H9 (cell line): ENCODE results near the gene DHRS13. TPM values are rescaled to one million over a fixed set of nuclear protein-coding genes. Genes with fewer than 3 reads are reported as not detected.

Experiments
- DNase-seq: peaks from one replicate; pipeline ENCODE4 v3.0.0-alpha.2; 2017
- H2AFZ ChIP-seq: one replicate; pipeline ENCODE4 v1.6.1; 2013; ENCODE audit warnings: mild to moderate bottlenecking, low read length, control low read depth, moderate library complexity
- H2AK5ac ChIP-seq: 2 replicates; pipeline ENCODE4 v1.6.1; 2013; ENCODE audit warnings: low read length, control low read depth, mixed read lengths; ENCODE audit not compliant: insufficient read length
- H2BK120ac ChIP-seq: one replicate; pipeline ENCODE4 v1.6.1; 2013; ENCODE audit warnings: low read depth, mild to moderate bottlenecking, low read length, control low read depth, inconsistent platforms; ENCODE audit not compliant: poor library complexity, severe bottlenecking
- H2BK12ac ChIP-seq: 2 replicates; pipeline ENCODE4 v1.6.1; 2013; ENCODE audit warnings: low read length, control low read depth, mixed read lengths, low read depth; ENCODE audit not compliant: insufficient read length
- H2BK15ac ChIP-seq: 2 replicates; pipeline ENCODE4 v1.6.1; 2013; ENCODE audit warnings: low read depth, low read length, control low read depth
- H2BK20ac ChIP-seq: one replicate; pipeline ENCODE4 v1.6.1; 2013; ENCODE audit warnings: low read depth, mild to moderate bottlenecking, low read length, control low read depth, inconsistent platforms; ENCODE audit not compliant: poor library complexity, severe bottlenecking
- H2BK5ac ChIP-seq: 2 replicates; pipeline ENCODE4 v1.6.1; 2013; ENCODE audit warnings: low read length, control low read depth, mixed read lengths; ENCODE audit not compliant: insufficient read length
- H3K14ac ChIP-seq: 2 replicates; pipeline ENCODE4 v1.6.1; 2013; ENCODE audit warnings: low read length, control low read depth; ENCODE audit not compliant: insufficient read depth
- H3K18ac ChIP-seq: 2 replicates; pipeline ENCODE4 v1.6.1; 2013; ENCODE audit warnings: low read depth, mild to moderate bottlenecking, mixed read lengths, low read length, control low read depth; ENCODE audit not compliant: insufficient read length
- H3K23ac ChIP-seq: 2 replicates; pipeline ENCODE4 v1.6.1; 2013; ENCODE audit warnings: low read length, control low read depth, mixed read lengths, low read depth; ENCODE audit not compliant: insufficient read length
- H3K23me2 ChIP-seq: 2 replicates; pipeline ENCODE4 v1.6.1; 2013; ENCODE audit warnings: low read depth, mild to moderate bottlenecking, mixed read lengths, low read length, control low read depth; ENCODE audit not compliant: insufficient read length, poor library complexity, severe bottlenecking
- H3K27ac ChIP-seq: 2 replicates; pipeline ENCODE4 v1.5.1; 2013; ENCODE audit warnings: low read length, control low read depth, mixed read lengths, low read depth; ENCODE audit not compliant: insufficient read length
- H3K27me3 ChIP-seq: 2 replicates; pipeline ENCODE4 v1.6.1; 2013; ENCODE audit warnings: low read length, control low read depth, inconsistent platforms; ENCODE audit not compliant: insufficient read depth
- H3K4ac ChIP-seq: 2 replicates; pipeline ENCODE4 v1.6.1; 2013; ENCODE audit warnings: low read depth, mild to moderate bottlenecking, control low read depth, inconsistent platforms, low read length, moderate library complexity
- H3K4me1 ChIP-seq: 2 replicates; pipeline ENCODE4 v1.6.1; 2013; ENCODE audit warnings: low read length, control low read depth, inconsistent platforms; ENCODE audit not compliant: insufficient read depth
- H3K4me2 ChIP-seq: 2 replicates; pipeline ENCODE4 v1.6.1; 2013; ENCODE audit warnings: low read length, control low read depth, mixed read lengths; ENCODE audit not compliant: insufficient read length, insufficient read depth
- H3K56ac ChIP-seq: 2 replicates; pipeline ENCODE4 v1.6.1; 2013; ENCODE audit warnings: low read depth, mild to moderate bottlenecking, mixed read lengths, low read length, control low read depth; ENCODE audit not compliant: insufficient read length
- H3K79me1 ChIP-seq: 2 replicates; pipeline ENCODE4 v1.6.1; 2013; ENCODE audit warnings: low read depth, mild to moderate bottlenecking, moderate library complexity, low read length, control low read depth, inconsistent platforms; ENCODE audit not compliant: insufficient read depth, poor library complexity, severe bottlenecking
- H3K79me2 ChIP-seq: 2 replicates; pipeline ENCODE4 v1.6.1; 2013; ENCODE audit warnings: low read length, control low read depth, inconsistent platforms; ENCODE audit not compliant: insufficient read depth
- H3K9ac ChIP-seq: 2 replicates; pipeline ENCODE4 v1.6.1; 2013; ENCODE audit warnings: low read length, control low read depth, mixed read lengths; ENCODE audit not compliant: insufficient read length; ENCODE audit errors: extremely low read depth
- H3K9me3 ChIP-seq: one replicate; pipeline ENCODE4 v1.6.1; 2013; ENCODE audit warnings: low read depth, low read length, inconsistent platforms; ENCODE audit not compliant: control insufficient read depth
- H3T11ph ChIP-seq: one replicate; pipeline ENCODE4 v1.6.1; 2013; ENCODE audit warnings: mild to moderate bottlenecking, low read length, control low read depth, inconsistent platforms
- H4K20me1 ChIP-seq: one replicate; pipeline ENCODE4 v1.6.1; 2013; ENCODE audit not compliant: control insufficient read depth, insufficient read length, insufficient read depth
- H4K5ac ChIP-seq: 2 replicates; pipeline ENCODE4 v1.6.1; 2013; ENCODE audit warnings: low read depth, mild to moderate bottlenecking, mixed read lengths, low read length, control low read depth; ENCODE audit not compliant: insufficient read length
- H4K8ac ChIP-seq: replicated peaks from 2 replicates; pipeline ENCODE4 v1.6.1; 2013; ENCODE audit warnings: low read length, control low read depth, mixed read lengths, low read depth; ENCODE audit not compliant: insufficient read length
- H4K91ac ChIP-seq: 2 replicates; pipeline ENCODE4 v1.6.1; 2013; ENCODE audit warnings: low read depth, mild to moderate bottlenecking, moderate library complexity, mixed read lengths, low read length, control low read depth; ENCODE audit not compliant: insufficient read length
- H3K27ac Mint-ChIP-seq, 3 experiments: 2 replicates in 2 of 3; 3 replicates in 1 of 3; pipeline ENCODE4 v1.8.0; 2020 to 2021; ENCODE audit warnings: mixed read lengths in 3 of 3, mild to moderate bottlenecking in 1 of 3, moderate library complexity in 1 of 3
- H3K27me3 Mint-ChIP-seq: 2 replicates; pipeline ENCODE4 v1.8.0; 2021; ENCODE audit warnings: low read depth, mild to moderate bottlenecking, moderate library complexity, mixed read lengths
- H3K36me3 Mint-ChIP-seq, 3 experiments: 2 replicates in 2 of 3; 3 replicates in 1 of 3; pipeline ENCODE4 v1.8.0; 2020 to 2021; ENCODE audit warnings: low read depth in 3 of 3, mixed read lengths in 3 of 3; ENCODE audit not compliant: insufficient read depth in 1 of 3
- H3K4me1 Mint-ChIP-seq, 2 experiments: 2 replicates each; pipeline ENCODE4 v1.8.0; 2020; ENCODE audit warnings: mixed read lengths in 2 of 2
- H3K4me3 Mint-ChIP-seq, 2 experiments: 2 replicates in 1 of 2; 3 replicates in 1 of 2; pipeline ENCODE4 v1.8.0; 2020 to 2021; ENCODE audit warnings: mild to moderate bottlenecking in 2 of 2, mixed read lengths in 2 of 2, moderate library complexity in 1 of 2
- H3K9me3 Mint-ChIP-seq, 2 experiments: 2 replicates in 1 of 2; 3 replicates in 1 of 2; pipeline ENCODE4 v1.8.0; 2020; ENCODE audit warnings: mild to moderate bottlenecking in 2 of 2, mixed read lengths in 2 of 2, moderate library complexity in 1 of 2
- WGBS: extraction: QIAGEN DNeasy Blood & Tissue Kit; methylation state at CpG from one replicate; pipeline ENCODE4 v1.1.7; 2013; ENCODE audit warnings: missing lambda C conversion rate, low lambda C conversion rate, mixed read lengths; ENCODE audit not compliant: insufficient read length; ENCODE audit errors: extremely low coverage; 5-methylcytosine and 5-hydroxymethylcytosine counted together
- total RNA-seq: library from RNA; stranded (reverse); gene quantifications from 2 replicates; pipeline ENCODE4 v1.2.1, GENCODE V29; 2021
- TF ChIP-seq, protein P1 (sequence below): fragments of 200-600 bp; sonication (generic); conservative IDR thresholded peaks from 3 replicates; pipeline ENCODE4 v1.8.0; 2021; ENCODE audit warnings: antibody characterized with exemption, mild to moderate bottlenecking

Gene DHRS13
- total RNA-seq, 1 experiment from 2014 or later: 29.6 TPM

DNA sequence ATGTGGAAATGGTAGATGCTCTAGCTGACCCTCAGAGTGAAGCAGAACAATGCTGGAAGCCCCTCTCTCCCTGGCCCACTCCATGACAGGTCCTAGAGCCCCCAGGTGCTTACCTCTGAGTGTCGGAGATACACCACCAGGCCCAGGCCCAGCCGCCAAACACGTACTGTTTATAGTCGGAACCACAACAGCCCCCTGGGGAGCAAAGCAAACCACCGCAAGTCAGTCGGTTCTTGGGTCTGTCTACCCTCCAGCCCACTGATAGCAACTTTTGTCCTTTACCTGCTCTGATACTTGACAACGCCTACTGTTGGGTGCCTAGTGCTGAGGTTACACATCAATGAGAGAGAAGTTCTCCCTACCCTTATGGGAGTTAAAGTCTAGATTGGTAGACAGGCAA lies 14.0 kb downstream of the DHRS13 start:
- H4K8ac ChIP-seq: no peak overlapping the region
- no peak overlapping the region for H3K9ac ChIP-seq
- peaks cover 2% of the 10 kb centered on the region; the same call in 1 of the 2 replicates for H3K27me3 Mint-ChIP-seq
- TF ChIP-seq, protein P1, sequence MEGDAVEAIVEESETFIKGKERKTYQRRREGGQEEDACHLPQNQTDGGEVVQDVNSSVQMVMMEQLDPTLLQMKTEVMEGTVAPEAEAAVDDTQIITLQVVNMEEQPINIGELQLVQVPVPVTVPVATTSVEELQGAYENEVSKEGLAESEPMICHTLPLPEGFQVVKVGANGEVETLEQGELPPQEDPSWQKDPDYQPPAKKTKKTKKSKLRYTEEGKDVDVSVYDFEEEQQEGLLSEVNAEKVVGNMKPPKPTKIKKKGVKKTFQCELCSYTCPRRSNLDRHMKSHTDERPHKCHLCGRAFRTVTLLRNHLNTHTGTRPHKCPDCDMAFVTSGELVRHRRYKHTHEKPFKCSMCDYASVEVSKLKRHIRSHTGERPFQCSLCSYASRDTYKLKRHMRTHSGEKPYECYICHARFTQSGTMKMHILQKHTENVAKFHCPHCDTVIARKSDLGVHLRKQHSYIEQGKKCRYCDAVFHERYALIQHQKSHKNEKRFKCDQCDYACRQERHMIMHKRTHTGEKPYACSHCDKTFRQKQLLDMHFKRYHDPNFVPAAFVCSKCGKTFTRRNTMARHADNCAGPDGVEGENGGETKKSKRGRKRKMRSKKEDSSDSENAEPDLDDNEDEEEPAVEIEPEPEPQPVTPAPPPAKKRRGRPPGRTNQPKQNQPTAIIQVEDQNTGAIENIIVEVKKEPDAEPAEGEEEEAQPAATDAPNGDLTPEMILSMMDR: no peak
- no peak overlapping the region for H3K14ac ChIP-seq
- H2BK120ac ChIP-seq: no peak overlapping the region
- H3K4me3 Mint-ChIP-seq: no peak overlapping the region; a peak in 1 of 5 replicates
- no peak overlapping the region for H4K5ac ChIP-seq
- H2BK12ac ChIP-seq: no peak overlapping the region
- H4K20me1 ChIP-seq: peaks cover 4% of the 10 kb centered on the region
- no peak overlapping the region for H2BK15ac ChIP-seq
- H3K79me2 ChIP-seq: no peaks in the 10 kb centered on the region
- H2AK5ac ChIP-seq: no peak overlapping the region
- no peak overlapping the region for H3K18ac ChIP-seq
- H3K27me3 ChIP-seq: no peaks in the 10 kb centered on the region
- no CpG with 5 or more reads among the region's 7 CpGs for WGBS
- H3K9me3 ChIP-seq: no peaks in the 10 kb centered on the region
- no peak overlapping the region for H3K4me2 ChIP-seq
- H3K4ac ChIP-seq: no peak overlapping the region
- no peaks in the 10 kb centered on the region for H3K9me3 Mint-ChIP-seq
- H2BK20ac ChIP-seq: no peak overlapping the region
- no peak overlapping the region for H2AFZ ChIP-seq
- no peaks in the 10 kb centered on the region for H3K79me1 ChIP-seq
- peaks cover 5 to 7% of the 10 kb centered on the region in 2 experiments for H3K4me1 Mint-ChIP-seq
- no peak overlapping the region for H3K56ac ChIP-seq
- no peak for DNase-seq
- H4K91ac ChIP-seq: no peak overlapping the region
- no peaks in the 10 kb centered on the region for H3K4me1 ChIP-seq
- no peak overlapping the region; a peak in 1 of 7 replicates for H3K27ac Mint-ChIP-seq
- peaks cover 20 to 38% (median 27%) of the 10 kb centered on the region in 3 experiments for H3K36me3 Mint-ChIP-seq
- no peaks in the 10 kb centered on the region for H3K23me2 ChIP-seq
- H3T11ph ChIP-seq: no peak overlapping the region
- H2BK5ac ChIP-seq: no peak overlapping the region
- no peak overlapping the region for H3K27ac ChIP-seq
- H3K23ac ChIP-seq: no peak overlapping the region
